Skeletal muscle tissue (tissue), 4 donors: ENCODE data around the gene PFKFB1. TPM values are rescaled to one million over a fixed set of nuclear protein-coding genes. Genes with fewer than 3 reads are reported as not detected.
"Not testable (repeated sequence)": the region's sequence is repeated elsewhere in the genome, so short reads cannot be mapped to it uniquely, and the experiment has no call there.

ENCODE experiments used
- H3K27ac ChIP-seq: one replicate; pipeline ENCODE4 v1.7.0; 2013; ENCODE audit warnings: mild to moderate bottlenecking, low read depth, low read length, inconsistent platforms
- H3K27me3 ChIP-seq, 3 donors: one replicate each; pipeline ENCODE4 v1.7.0; 2013; ENCODE audit warnings: low read length in 3 of 3; ENCODE audit not compliant: control insufficient read depth in 3 of 3, insufficient read depth in 3 of 3
- H3K36me3 ChIP-seq, 3 donors: one replicate each; pipeline ENCODE4 v1.7.0; 2013; ENCODE audit warnings: low read length in 3 of 3; ENCODE audit not compliant: control insufficient read depth in 3 of 3, insufficient read depth in 3 of 3
- H3K4me1 ChIP-seq, 3 donors: one replicate each; pipeline ENCODE4 v1.7.0; 2013; ENCODE audit warnings: low read length in 3 of 3, mild to moderate bottlenecking in 3 of 3; ENCODE audit not compliant: control insufficient read depth in 3 of 3, insufficient read depth in 3 of 3
- H3K4me3 ChIP-seq, 3 donors: one replicate each; pipeline ENCODE4 v1.7.0; 2013; ENCODE audit warnings: low read length in 3 of 3
- H3K9ac ChIP-seq, 3 donors: one replicate each; pipeline ENCODE4 v1.7.0; 2013; ENCODE audit warnings: low read length in 3 of 3, mild to moderate bottlenecking in 3 of 3, moderate library complexity in 2 of 3, low read depth in 1 of 3
- H3K9me3 ChIP-seq, 3 donors: one replicate each; pipeline ENCODE4 v1.7.0; 2013; ENCODE audit warnings: low read length in 3 of 3; ENCODE audit not compliant: control insufficient read depth in 3 of 3
- total RNA-seq: library from RNA; depleted of rRNA; stranded (reverse); fragments of >200 nt; gene quantifications from one replicate; pipeline ENCODE4 v1.2.3, GENCODE V29; 2014
- donor health status: Osteomylitis.

Gene PFKFB1
- total RNA-seq, 1 donor from 2014 or later = not detected

DNA sequence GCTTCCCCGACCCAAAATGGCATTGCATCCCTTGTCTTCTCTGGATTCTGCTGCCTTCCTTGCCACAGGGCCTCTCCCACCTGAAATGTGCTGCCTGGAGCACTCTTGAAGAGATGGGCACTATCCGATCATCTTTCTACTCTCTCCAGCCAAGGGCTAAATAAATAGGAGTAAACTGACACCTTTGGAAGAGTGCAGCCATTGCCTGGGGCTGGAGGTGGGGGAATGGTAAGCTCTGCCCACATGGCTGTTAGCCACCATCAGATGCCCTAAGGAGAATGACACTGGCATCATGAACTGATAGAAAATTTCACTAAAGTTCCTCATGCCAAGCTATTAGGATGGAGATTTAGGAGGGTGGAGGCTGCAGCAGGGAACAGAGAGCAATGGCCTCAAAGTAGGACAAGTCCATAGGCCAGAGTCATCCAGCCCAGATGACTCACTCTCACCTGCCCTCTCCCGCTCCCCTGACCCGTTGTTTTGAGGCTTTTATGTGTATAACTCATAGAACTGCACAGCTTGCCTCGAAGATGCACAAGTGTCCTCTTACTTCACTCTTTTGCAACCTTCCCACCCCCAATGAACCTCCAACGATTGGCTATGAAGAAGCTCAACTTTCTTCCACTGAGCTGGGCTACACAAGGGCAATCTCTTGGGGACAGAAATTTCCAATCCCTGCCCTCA, 822 bp upstream of the PFKFB1 start:
- Histone ChIP-seq H3K27ac (peak overlapping the region; percentile 81), H3K27me3 (no peaks in the 10 kb centered on the region), H3K4me1 (peaks cover 6 to 10% (median 9%) of the 10 kb centered on the region in 3 donors), H3K9me3 (no peaks in the 10 kb centered on the region), H3K36me3 (no peaks in the 10 kb centered on the region), H3K4me3 (peak overlapping the region; percentile 53 to 67 (median 61)), H3K9ac (peak overlapping the region in 1 of 3 donors; percentile 70)

GRCh38 chrX:54992911-54993622, 921 bp downstream of the PFKFB1 start:
- H3K4me3 ChIP-seq = peak overlapping the region; percentile 53 to 67 (median 61)
- H3K36me3 ChIP-seq = no peaks in the 10 kb centered on the region
- H3K4me1 ChIP-seq = peaks cover 6 to 10% (median 8%) of the 10 kb centered on the region in 3 donors
- peak overlapping the region; percentile 11 to 70 (median 68) for H3K9ac ChIP-seq
- no peaks in the 10 kb centered on the region for H3K9me3 ChIP-seq
- H3K27ac ChIP-seq = peak overlapping the region; percentile 81
- no peaks in the 10 kb centered on the region for H3K27me3 ChIP-seq

GRCh38 chrX:54991706-54992105, 2.3 kb downstream of the PFKFB1 start:
- H3K9me3 ChIP-seq = no peaks in the 10 kb centered on the region
- no peaks in the 10 kb centered on the region for H3K27me3 ChIP-seq
- H3K4me3 ChIP-seq = peak overlapping the region; percentile 0 to 67 (median 31)
- peaks cover 6 to 10% (median 8%) of the 10 kb centered on the region in 3 donors for H3K4me1 ChIP-seq
- H3K9ac ChIP-seq = no peak overlapping the region
- H3K36me3 ChIP-seq = no peaks in the 10 kb centered on the region
- peak overlapping the region; percentile 81 for H3K27ac ChIP-seq

- not testable (repeated sequence) for H3K36me3 ChIP-seq, H3K9me3 ChIP-seq, H3K9ac ChIP-seq, H3K27me3 ChIP-seq, H3K4me1 ChIP-seq, H3K27ac ChIP-seq, H3K4me3 ChIP-seq
Measured at GRCh38 chrX:54983306-54983705, 10.7 kb downstream of the PFKFB1 start.

DNA sequence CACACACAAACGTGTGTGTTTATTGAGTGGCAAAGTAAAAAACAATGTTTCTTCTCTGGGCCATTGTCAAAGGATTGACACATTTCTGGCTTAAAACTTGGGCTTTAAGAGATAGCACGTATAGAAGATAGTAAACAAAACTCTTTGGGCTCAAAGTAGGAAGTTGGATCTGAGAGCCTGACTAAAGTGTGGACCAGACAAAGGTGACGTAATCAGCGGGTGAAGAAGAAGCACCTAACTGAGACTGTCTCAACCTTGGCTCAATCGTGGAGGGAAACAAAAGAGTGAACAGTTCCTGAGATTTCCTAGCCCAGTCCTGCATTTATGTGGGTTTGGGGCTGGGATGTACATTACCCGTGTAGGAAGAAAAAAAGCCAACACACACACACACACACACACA, 13.7 kb downstream of the PFKFB1 start:
- H3K4me1 ChIP-seq = peaks cover 0 to 2% (median 0%) of the 10 kb centered on the region in 3 donors
- no peak overlapping the region for H3K27ac ChIP-seq
- no peaks in the 10 kb centered on the region for H3K9me3 ChIP-seq
- H3K27me3 ChIP-seq = no peaks in the 10 kb centered on the region
- no peak overlapping the region for H3K9ac ChIP-seq
- H3K36me3 ChIP-seq = peaks cover 0 to 3% (median 0%) of the 10 kb centered on the region in 3 donors
- H3K4me3 ChIP-seq = no peak overlapping the region

DNA sequence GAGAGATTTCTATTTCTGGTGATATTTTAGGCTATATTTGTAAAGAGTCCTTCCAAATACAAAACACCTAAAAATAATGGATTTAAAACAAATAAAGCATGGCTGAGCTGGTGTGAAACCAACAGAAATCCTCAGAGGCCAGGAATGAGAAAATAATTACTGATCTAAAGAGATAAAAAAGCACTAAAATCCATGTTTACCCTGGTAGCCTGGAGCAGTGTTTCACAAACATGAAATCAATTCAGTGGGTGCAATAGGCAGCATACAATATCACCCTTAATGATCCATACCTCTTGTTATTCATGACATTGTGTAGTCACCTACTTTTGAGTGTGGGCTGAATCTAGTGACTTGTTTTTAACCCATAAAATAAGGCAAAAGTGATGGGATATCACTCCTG, 14.6 kb downstream of the PFKFB1 start:
- Histone ChIP-seq H3K9ac (no peak overlapping the region), H3K9me3 (no peaks in the 10 kb centered on the region), H3K27ac (no peak overlapping the region), H3K27me3 (no peaks in the 10 kb centered on the region), H3K36me3 (peaks cover 0 to 3% (median 0%) of the 10 kb centered on the region in 3 donors), H3K4me1 (peaks cover 0 to 2% (median 0%) of the 10 kb centered on the region in 3 donors), H3K4me3 (no peak overlapping the region)

DNA sequence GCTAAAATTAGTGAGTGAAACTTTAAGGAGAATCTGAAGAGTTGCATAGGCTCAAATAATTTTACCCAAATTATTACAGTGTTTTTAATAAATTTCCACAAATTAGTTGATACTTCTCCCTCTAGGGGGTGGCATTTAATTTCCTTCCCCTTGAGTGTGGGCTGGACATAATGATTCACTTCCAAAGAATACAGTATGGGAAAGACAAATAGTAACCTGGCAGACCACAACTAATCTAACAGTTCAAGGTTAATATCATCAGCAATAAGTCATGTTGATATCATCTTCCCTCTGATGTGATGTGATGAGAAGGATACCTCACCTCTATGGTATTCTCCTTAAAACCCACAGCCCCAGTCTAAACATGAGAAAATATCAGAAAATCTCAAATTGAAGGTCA, 15.5 kb downstream of the PFKFB1 start:
- Histone ChIP-seq H3K9me3 (no peaks in the 10 kb centered on the region), H3K4me1 (peaks cover 0 to 2% (median 0%) of the 10 kb centered on the region in 3 donors), H3K9ac (no peak overlapping the region), H3K36me3 (peaks cover 0 to 3% (median 0%) of the 10 kb centered on the region in 3 donors), H3K27me3 (no peaks in the 10 kb centered on the region), H3K27ac (no peak overlapping the region), H3K4me3 (no peak overlapping the region)

DNA sequence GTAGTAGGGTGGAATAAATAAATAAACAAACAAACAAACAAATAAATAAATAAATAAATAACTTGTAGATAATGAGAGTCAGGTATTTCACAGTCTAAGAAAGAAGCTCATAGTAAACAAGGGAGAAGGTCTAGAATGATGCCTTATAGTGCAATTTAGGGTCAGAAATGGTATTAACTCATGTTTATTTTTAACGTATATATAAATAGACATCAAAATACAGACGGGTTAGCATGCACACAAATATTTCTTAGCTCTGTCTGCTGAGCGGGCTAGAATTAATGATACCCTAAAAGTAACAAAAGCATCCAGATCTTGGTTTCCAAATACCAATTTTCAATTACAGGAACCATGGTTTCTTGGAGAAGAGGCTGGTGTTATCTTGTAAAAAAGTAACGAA, 16.6 kb downstream of the PFKFB1 start:
- no peaks in the 10 kb centered on the region for H3K27me3 ChIP-seq
- H3K27ac ChIP-seq = no peak overlapping the region
- no peaks in the 10 kb centered on the region for H3K36me3 ChIP-seq
- H3K9me3 ChIP-seq = no peaks in the 10 kb centered on the region
- no peak overlapping the region for H3K9ac ChIP-seq
- H3K4me3 ChIP-seq = no peak overlapping the region
- H3K4me1 ChIP-seq = peaks cover 0 to 2% (median 0%) of the 10 kb centered on the region in 3 donors

GRCh38 chrX:54964766-54965497, 29.1 kb downstream of the PFKFB1 start:
- H3K4me3 ChIP-seq = no peak overlapping the region
- H3K27me3 ChIP-seq = no peaks in the 10 kb centered on the region
- peaks cover 0 to 2% (median 0%) of the 10 kb centered on the region in 3 donors for H3K36me3 ChIP-seq
- H3K9me3 ChIP-seq = no peaks in the 10 kb centered on the region
- no peak overlapping the region for H3K9ac ChIP-seq
- H3K27ac ChIP-seq = no peak overlapping the region
- H3K4me1 ChIP-seq = no peaks in the 10 kb centered on the region

GRCh38 chrX:54961750-54962149, 32.2 kb downstream of the PFKFB1 start:
- Histone ChIP-seq H3K27me3 (no peaks in the 10 kb centered on the region), H3K4me1 (no peaks in the 10 kb centered on the region), H3K9me3 (no peaks in the 10 kb centered on the region), H3K4me3 (no peak overlapping the region), H3K36me3 (peaks cover 0 to 5% (median 2%) of the 10 kb centered on the region in 3 donors), H3K27ac (no peak overlapping the region), H3K9ac (no peak overlapping the region)
